VCaP (cell line): Measurements from ENCODE around the gene NR4A1.
A peak's percentile ranks its signal among the peaks of the same experiment; 100 is the strongest.

Experiments used
- H3K27ac ChIP-seq: fragments of 450-650 bp; 2 replicates; pipeline ENCODE4 v1.5.1; 2017
- CTCF ChIP-seq: fragments of 450-650 bp; conservative IDR thresholded peaks from 2 replicates; pipeline ENCODE4 v1.5.1; 2017; ENCODE audit warnings: mild to moderate bottlenecking, moderate library complexity

The NR4A1 gene

GRCh38 chr12:52020539-52021336, 30.5 kb upstream of the NR4A1 start:
- no peak overlapping the region for H3K27ac ChIP-seq

GRCh38 chr12:52022841-52023181, 28.4 kb upstream of the NR4A1 start:
- H3K27ac ChIP-seq: peak overlapping the region; percentile 69
- TF ChIP-seq CTCF: no peak

More at GRCh38 chr12:52020539-52021336, 30.5 kb upstream of the NR4A1 start:
- peak; percentile 86 for TF ChIP-seq CTCF

GRCh38 chr12:52023182-52023975, 27.9 kb upstream of the NR4A1 start:
- H3K27ac ChIP-seq: peak overlapping the region; percentile 69
- TF ChIP-seq CTCF: peak; percentile 99

- peak; percentile 13 for TF ChIP-seq CTCF
- H3K27ac ChIP-seq: peak overlapping the region; percentile 69
These were observed 27.1 kb upstream of the NR4A1 start for GRCh38 chr12:52023976-52024688.

GRCh38 chr12:52024845-52025230, 26.4 kb upstream of the NR4A1 start:
- peak overlapping the region; percentile 69 for H3K27ac ChIP-seq
- TF ChIP-seq CTCF: no peak

GRCh38 chr12:52026263-52026662, 25.0 kb upstream of the NR4A1 start:
- peak overlapping the region; percentile 69 for H3K27ac ChIP-seq
- TF ChIP-seq CTCF: no peak
